Stimulated activated CD4-positive, alpha-beta T cell treated with anti-CD3 and anti-CD28 coated beads, Interleukin-2, amount 100 ng/mL, for 24 hours (primary cell): ENCODE measurements around the gene ERAL1.
A peak's percentile ranks its signal among the peaks of the same experiment; 100 is the strongest.
"Not testable (repeated sequence)": the region's sequence is repeated elsewhere in the genome, so short reads cannot be mapped to it uniquely, and the experiment has no call there.

ENCODE experiments used
- DNase-seq, 2 donors: peaks; one replicate each; pipeline ENCODE4 v3.0.0-alpha.2; 2020

Gene ERAL1

GRCh38 chr17:28854457-28855335 lies at the start of gene ERAL1:
Gene ERAL1 (plus strand): TSS chr17:28855016. CDS start chr17:28855035, 19 bp downstream.
- peak; percentile 84 to 85 for DNase-seq

- DNase-seq = no peak
Measured at GRCh38 chr17:28807925-28808634, 46.7 kb upstream of the ERAL1 start.

- no peak for DNase-seq
Measured at GRCh38 chr17:28810437-28810836, 44.4 kb upstream of the ERAL1 start.

GRCh38 chr17:28811651-28812090 lies 43.1 kb upstream of the ERAL1 start:
- DNase-seq = no peak

- DNase-seq = peak; percentile 98
Measured at GRCh38 chr17:28812091-28812747, 42.6 kb upstream of the ERAL1 start.

GRCh38 chr17:28812748-28813377 lies 42.0 kb upstream of the ERAL1 start:
- DNase-seq = no peak

GRCh38 chr17:28816540-28816939 lies 38.3 kb upstream of the ERAL1 start:
- DNase-seq = no peak

GRCh38 chr17:28818819-28819221 lies 36.0 kb upstream of the ERAL1 start:
- DNase-seq = no peak

- DNase-seq = no peak
Measured at GRCh38 chr17:28819582-28819981, 35.2 kb upstream of the ERAL1 start.

- no peak for DNase-seq
Measured at GRCh38 chr17:28827672-28828071, 27.1 kb upstream of the ERAL1 start.

- no peak for DNase-seq
Measured at GRCh38 chr17:28828294-28829040, 26.3 kb upstream of the ERAL1 start.

GRCh38 chr17:28834420-28834819 lies 20.4 kb upstream of the ERAL1 start:
- DNase-seq = no peak

- DNase-seq = not testable (repeated sequence)
Measured at GRCh38 chr17:28836541-28836940, 18.3 kb upstream of the ERAL1 start.

GRCh38 chr17:28839221-28839620 lies 15.6 kb upstream of the ERAL1 start:
- DNase-seq = no peak

GRCh38 chr17:28841901-28842281 lies 12.9 kb upstream of the ERAL1 start:
- no peak for DNase-seq

- peak; percentile 86 to 89 for DNase-seq
Measured at GRCh38 chr17:28842282-28843012, 12.4 kb upstream of the ERAL1 start, which contains the start of gene FAM222B. Gene FAM222B (minus strand): TSS chr17:28842790. CDS start chr17:28766667, 76,123 bp downstream.

- DNase-seq = no peak
Measured at GRCh38 chr17:28843816-28844148, 11.0 kb upstream of the ERAL1 start.

- DNase-seq = no peak
Measured at GRCh38 chr17:28846231-28846630, 8.6 kb upstream of the ERAL1 start.

GRCh38 chr17:28846699-28847098 lies 8.1 kb upstream of the ERAL1 start:
- DNase-seq = not testable (repeated sequence)

- peak; percentile 70 to 79 for DNase-seq
Measured at GRCh38 chr17:28848667-28849066, 6.1 kb upstream of the ERAL1 start.

GRCh38 chr17:28849281-28849680 lies 5.5 kb upstream of the ERAL1 start:
- DNase-seq = no peak

GRCh38 chr17:28853295-28853694 lies 1.5 kb upstream of the ERAL1 start:
- no peak for DNase-seq
